ENCODE results near the gene CABP2.

CABP2 gene

DNA sequence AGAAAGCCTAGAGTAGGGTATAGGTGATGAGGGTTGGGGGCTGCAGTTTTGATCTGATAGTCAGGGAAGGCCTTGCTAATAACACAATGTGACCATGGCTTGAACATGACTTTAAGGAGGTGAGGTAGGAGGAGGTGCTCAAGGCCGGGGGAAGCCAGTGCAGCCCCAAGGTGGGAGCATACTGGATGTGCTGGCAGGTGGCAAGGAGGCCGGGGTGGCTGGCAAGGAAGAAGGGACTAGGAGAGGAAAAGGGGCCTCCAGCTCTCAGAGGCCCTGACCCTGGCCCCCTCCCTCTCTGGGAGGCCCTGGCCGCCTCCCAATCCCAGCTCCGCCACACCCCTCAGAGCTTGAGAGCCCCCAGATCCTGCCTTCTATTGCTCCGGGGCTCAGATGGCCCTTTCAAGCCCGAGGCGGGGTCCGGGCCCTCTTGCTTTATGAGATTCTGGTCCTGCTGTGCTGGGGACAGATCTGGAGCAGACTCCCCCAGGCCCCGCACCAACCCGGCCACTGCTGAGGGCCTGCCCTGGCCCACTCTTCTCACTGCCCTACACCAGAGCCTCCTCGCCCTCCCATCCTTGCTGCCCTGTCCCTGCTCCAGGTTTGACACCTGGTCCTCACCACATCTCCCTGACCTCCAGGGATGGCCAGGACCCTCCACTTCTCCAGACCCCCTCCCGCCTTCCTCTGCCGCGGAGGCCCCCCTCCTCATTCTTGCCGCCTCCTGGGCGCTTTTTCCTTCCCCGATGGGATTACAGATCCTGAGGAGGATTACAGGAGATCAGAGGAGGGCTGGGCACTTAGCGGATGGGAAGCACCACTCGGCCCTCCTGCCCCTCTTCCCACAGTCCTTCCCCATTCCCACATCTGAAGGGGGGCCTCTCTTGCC, 19.9 kb downstream of the CABP2 start:
- TF ChIP-seq ZFX (IDR thresholded peaks at IDR 0.05; ENCODE audit: borderline replicate concordance), result no peak
- TF ChIP-seq, protein P1, sequence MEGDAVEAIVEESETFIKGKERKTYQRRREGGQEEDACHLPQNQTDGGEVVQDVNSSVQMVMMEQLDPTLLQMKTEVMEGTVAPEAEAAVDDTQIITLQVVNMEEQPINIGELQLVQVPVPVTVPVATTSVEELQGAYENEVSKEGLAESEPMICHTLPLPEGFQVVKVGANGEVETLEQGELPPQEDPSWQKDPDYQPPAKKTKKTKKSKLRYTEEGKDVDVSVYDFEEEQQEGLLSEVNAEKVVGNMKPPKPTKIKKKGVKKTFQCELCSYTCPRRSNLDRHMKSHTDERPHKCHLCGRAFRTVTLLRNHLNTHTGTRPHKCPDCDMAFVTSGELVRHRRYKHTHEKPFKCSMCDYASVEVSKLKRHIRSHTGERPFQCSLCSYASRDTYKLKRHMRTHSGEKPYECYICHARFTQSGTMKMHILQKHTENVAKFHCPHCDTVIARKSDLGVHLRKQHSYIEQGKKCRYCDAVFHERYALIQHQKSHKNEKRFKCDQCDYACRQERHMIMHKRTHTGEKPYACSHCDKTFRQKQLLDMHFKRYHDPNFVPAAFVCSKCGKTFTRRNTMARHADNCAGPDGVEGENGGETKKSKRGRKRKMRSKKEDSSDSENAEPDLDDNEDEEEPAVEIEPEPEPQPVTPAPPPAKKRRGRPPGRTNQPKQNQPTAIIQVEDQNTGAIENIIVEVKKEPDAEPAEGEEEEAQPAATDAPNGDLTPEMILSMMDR (IDR thresholded peaks at IDR 0.05), result no peak

DNA sequence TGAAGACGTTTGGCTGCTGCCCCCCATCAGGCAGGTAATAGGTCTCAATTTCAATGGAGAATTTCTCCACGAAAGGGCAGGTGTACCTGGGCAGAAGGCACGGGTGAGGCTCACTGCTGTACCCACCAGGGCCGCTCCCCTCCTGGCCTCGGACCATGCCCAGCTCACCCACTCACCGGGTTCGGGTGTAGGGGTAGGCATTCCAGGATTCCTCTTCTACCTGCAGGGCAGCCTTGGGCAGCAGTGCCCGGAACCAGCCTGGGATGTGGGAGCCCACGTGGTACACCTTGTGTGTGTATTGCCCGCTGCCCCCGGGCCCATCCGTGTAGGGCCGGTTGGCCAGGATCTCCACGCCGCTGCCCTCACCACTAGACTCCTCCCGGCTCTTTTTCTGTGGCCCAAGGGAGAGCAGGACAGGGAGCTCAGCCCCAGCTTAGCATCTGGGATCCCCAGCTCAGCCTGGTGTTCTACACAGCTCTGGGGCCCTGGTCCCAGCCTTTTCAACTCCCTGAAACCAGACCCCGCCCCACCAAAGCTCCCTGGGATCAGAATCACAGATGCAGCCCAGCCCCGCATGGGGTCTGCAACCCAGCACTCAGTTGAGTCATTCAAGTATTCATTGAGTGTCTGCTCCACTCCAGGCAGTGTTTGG, 20.8 kb downstream of the CABP2 start:
- H3K27ac ChIP-seq, result no peak overlapping the region

More for the DNA sequence above, 19.9 kb downstream of the CABP2 start:
- peak overlapping the region; percentile 96; the same call in 1 of the 2 replicates for H3K27ac ChIP-seq

DNA sequence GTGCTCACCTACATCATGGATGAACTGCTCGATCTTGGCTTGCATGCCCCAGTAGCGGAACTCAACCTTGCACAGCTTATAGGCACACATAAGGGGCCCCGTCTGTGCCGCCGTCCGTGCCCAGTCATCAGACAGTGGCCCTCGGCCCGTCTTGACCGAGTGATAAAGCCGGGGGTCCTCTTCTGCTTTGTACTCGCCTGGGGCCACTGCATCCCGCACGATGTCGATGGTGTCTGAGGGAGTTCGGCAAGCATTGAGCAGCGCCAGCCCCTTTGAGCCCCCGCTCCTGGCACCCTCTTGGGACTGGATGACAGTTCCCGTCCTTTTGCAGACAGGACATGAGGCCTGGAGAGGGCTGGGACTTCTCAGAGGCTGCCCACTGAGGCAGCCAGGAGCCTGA, 21.4 kb downstream of the CABP2 start:
- TF ChIP-seq, protein P1 (IDR thresholded peaks at IDR 0.05), result no peak
- TF ChIP-seq ZFX (IDR thresholded peaks at IDR 0.05; ENCODE audit: borderline replicate concordance), result no peak
- no peak overlapping the region for H3K27ac ChIP-seq

More for the DNA sequence above, 20.8 kb downstream of the CABP2 start:
- no peak for TF ChIP-seq ZFX (IDR thresholded peaks at IDR 0.05; ENCODE audit: borderline replicate concordance)
- TF ChIP-seq, protein P1 (IDR thresholded peaks at IDR 0.05), result no peak

DNA sequence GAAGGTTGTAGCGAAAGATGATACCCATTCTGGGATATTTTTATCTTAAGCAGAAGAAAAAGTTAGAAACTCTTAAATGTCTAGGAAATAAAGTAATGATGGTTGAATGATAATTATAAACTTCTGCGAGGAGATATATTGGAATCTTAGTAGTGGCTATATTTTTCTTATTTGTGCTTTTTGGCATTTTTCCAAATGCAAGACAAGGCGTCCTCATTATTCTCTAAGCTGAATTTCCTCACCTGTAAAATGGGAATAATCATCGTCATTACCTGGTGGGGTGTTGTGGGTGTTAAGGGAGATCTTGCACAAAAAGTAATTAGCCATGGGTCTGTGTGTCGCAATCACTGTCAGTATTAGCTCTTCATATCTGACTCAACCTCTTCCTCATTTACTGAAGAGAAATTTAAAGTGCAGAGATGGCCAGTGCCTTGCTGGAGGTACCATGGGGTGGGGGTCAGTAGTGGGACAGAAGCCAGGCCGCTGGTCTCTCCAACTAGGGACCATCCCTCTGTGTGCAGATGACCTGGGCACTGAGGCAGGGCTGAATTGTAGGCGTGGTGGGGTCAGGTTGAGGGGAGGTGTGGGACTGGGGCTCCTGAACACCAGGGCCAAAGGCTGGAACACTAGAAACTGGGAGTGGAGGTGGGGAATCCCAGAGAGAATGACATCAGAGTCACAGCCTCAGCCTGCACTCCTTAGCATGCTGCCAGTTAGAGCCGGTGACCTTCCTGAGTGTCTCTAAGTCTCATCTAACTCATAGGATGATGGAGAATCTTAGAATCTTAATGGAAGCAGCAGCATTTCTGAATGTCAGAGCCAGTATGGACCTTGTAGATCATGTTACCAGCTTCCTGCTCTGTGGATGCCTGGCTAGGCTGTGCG, 22.2 kb downstream of the CABP2 start:
- no peak for TF ChIP-seq ZFX (IDR thresholded peaks at IDR 0.05; ENCODE audit: borderline replicate concordance)
- TF ChIP-seq, protein P1 (IDR thresholded peaks at IDR 0.05), result no peak
- no peak overlapping the region for H3K27ac ChIP-seq

DNA sequence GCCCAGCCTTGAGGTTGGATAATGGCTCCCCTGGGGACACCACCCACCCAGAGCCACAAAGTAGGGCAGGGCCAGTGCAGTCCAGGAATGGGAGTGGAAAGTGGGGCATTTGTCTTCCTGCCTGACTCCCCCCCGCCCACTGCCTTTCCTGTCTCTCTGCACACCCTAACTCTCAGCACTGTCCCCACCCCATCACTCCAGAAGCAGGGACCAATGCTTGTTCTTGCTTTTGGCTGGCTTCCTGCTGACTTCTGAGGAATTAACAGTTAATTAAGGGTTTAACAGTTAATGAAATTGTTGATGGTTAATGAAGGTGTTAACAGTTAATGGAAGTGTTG, 22.8 kb downstream of the CABP2 start:
- H3K27ac ChIP-seq, result no peak overlapping the region
- TF ChIP-seq, protein P1 (IDR thresholded peaks at IDR 0.05), result no peak
- no peak for TF ChIP-seq ZFX (IDR thresholded peaks at IDR 0.05; ENCODE audit: borderline replicate concordance)

DNA sequence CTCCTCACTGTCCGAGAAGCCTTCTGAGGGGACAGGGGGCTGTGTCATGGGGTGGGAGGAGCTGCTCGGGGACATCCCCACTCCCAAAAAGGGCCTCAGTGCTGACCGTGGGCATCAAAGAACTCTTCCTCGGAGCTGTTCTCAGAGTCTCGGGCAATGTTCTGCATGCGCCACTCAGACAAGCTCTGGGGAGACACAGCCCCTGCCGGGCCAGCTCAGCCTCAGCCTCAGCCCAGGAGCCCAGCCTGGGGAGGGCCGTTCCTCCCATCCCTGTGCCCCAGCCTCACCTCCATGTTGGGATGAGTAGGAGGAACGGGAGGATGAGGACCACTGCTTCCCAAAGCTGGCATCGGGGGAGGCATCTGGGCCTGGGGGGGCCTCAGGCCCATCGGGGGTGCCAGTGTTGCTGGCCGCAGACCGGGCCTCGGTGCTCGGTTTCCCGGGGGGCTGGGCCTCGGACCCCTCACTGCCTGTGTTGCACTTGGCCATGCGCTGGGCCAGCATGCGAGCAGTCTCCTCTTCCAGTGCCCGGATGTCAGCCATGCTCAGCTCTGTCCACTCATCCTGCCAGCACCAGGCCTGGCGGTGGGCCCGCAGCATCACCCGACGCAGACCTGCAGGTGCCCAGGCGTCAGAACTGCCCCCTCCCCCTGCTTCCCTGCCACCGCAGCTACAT, 23.3 kb downstream of the CABP2 start:
- no peak overlapping the region for H3K27ac ChIP-seq
- TF ChIP-seq ZFX (IDR thresholded peaks at IDR 0.05; ENCODE audit: borderline replicate concordance), result no peak
- TF ChIP-seq, protein P1 (IDR thresholded peaks at IDR 0.05), result no peak

Data from 22Rv1 (cell line).